ENCODE results near the gene LOXL3.
A peak's percentile ranks its signal among the peaks of the same experiment; 100 is the strongest.

Gene LOXL3

GRCh38 chr2:74503506-74504475 lies 50.0 kb downstream of the LOXL3 start:
- H3K9me3 ChIP-seq (ENCODE audit: control insufficient read depth, insufficient read depth, low read length) = no peaks in the 10 kb centered on the region
- H3F3A ChIP-seq (ENCODE audit: control insufficient read depth, insufficient read depth) = no peaks in the 10 kb centered on the region
- no peak overlapping the region for H3K27ac ChIP-seq (ENCODE audit: low read depth, low read length)
- peak overlapping the region; percentile 82 for H3K4me2 ChIP-seq (ENCODE audit: low read length)
- peaks cover 47% of the 10 kb centered on the region for H3K27me3 ChIP-seq (ENCODE audit: control insufficient read depth, low read length)
- H3K36me3 ChIP-seq (ENCODE audit: control insufficient read depth, low read length) = peaks cover 14% of the 10 kb centered on the region
- peaks cover 13% of the 10 kb centered on the region for H3K79me2 ChIP-seq (ENCODE audit: control insufficient read depth, low read length)
- no peaks in the 10 kb centered on the region for H3K9me2 ChIP-seq (replicated peaks; ENCODE audit: control insufficient read depth, low read length)
- H3K4me1 ChIP-seq (ENCODE audit: control insufficient read depth, low read length) = peaks cover 41% of the 10 kb centered on the region
- no peaks in the 10 kb centered on the region for H4K20me1 ChIP-seq (ENCODE audit: control insufficient read depth, insufficient read depth, low read depth, low read length)
- peak overlapping the region; percentile 68 for H3K4me3 ChIP-seq (ENCODE audit: low read length)
- no peak for TF ChIP-seq EZH2phosphoT487 (IDR thresholded peaks at IDR 0.05; ENCODE audit: borderline replicate concordance, low read length)
- TF ChIP-seq CTCF (IDR thresholded peaks at IDR 0.05; ENCODE audit: low read depth, low read length, poor library complexity, severe bottlenecking) = no peak

GRCh38 chr2:74502720-74503505 lies 50.8 kb downstream of the LOXL3 start:
- H3K27me3 ChIP-seq (ENCODE audit: control insufficient read depth, low read length) = peaks cover 56% of the 10 kb centered on the region
- no peaks in the 10 kb centered on the region for H3K9me3 ChIP-seq (ENCODE audit: control insufficient read depth, insufficient read depth, low read length)
- no peaks in the 10 kb centered on the region for H3F3A ChIP-seq (ENCODE audit: control insufficient read depth, insufficient read depth)
- H3K4me1 ChIP-seq (ENCODE audit: control insufficient read depth, low read length) = peaks cover 35% of the 10 kb centered on the region
- H3K4me2 ChIP-seq (ENCODE audit: low read length) = peak overlapping the region; percentile 82
- TF ChIP-seq EZH2phosphoT487 (IDR thresholded peaks at IDR 0.05; ENCODE audit: borderline replicate concordance, low read length) = no peak
- TF ChIP-seq CTCF (IDR thresholded peaks at IDR 0.05; ENCODE audit: low read depth, low read length, poor library complexity, severe bottlenecking) = peak; percentile 58
- H3K27ac ChIP-seq (ENCODE audit: low read depth, low read length) = no peak overlapping the region
- no peaks in the 10 kb centered on the region for H4K20me1 ChIP-seq (ENCODE audit: control insufficient read depth, insufficient read depth, low read depth, low read length)
- peak overlapping the region; percentile 68 for H3K4me3 ChIP-seq (ENCODE audit: low read length)
- H3K79me2 ChIP-seq (ENCODE audit: control insufficient read depth, low read length) = peaks cover 13% of the 10 kb centered on the region
- H3K9me2 ChIP-seq (replicated peaks; ENCODE audit: control insufficient read depth, low read length) = no peaks in the 10 kb centered on the region
- H3K36me3 ChIP-seq (ENCODE audit: control insufficient read depth, low read length) = peaks cover 14% of the 10 kb centered on the region

GRCh38 chr2:74502147-74502719 lies 51.5 kb downstream of the LOXL3 start:
- no peaks in the 10 kb centered on the region for H3F3A ChIP-seq (ENCODE audit: control insufficient read depth, insufficient read depth)
- peaks cover 13% of the 10 kb centered on the region for H3K79me2 ChIP-seq (ENCODE audit: control insufficient read depth, low read length)
- H3K4me1 ChIP-seq (ENCODE audit: control insufficient read depth, low read length) = peaks cover 35% of the 10 kb centered on the region
- H3K27ac ChIP-seq (ENCODE audit: low read depth, low read length) = no peak overlapping the region
- peaks cover 11% of the 10 kb centered on the region for H3K36me3 ChIP-seq (ENCODE audit: control insufficient read depth, low read length)
- peak overlapping the region; percentile 82 for H3K4me2 ChIP-seq (ENCODE audit: low read length)
- H3K9me2 ChIP-seq (replicated peaks; ENCODE audit: control insufficient read depth, low read length) = no peaks in the 10 kb centered on the region
- TF ChIP-seq CTCF (IDR thresholded peaks at IDR 0.05; ENCODE audit: low read depth, low read length, poor library complexity, severe bottlenecking) (no peak), EZH2phosphoT487 (IDR thresholded peaks at IDR 0.05; ENCODE audit: borderline replicate concordance, low read length) (0 out of 2 replicates have a peak, but pooled peaks have one; percentile 27)
- no peaks in the 10 kb centered on the region for H3K9me3 ChIP-seq (ENCODE audit: control insufficient read depth, insufficient read depth, low read length)
- peaks cover 61% of the 10 kb centered on the region for H3K27me3 ChIP-seq (ENCODE audit: control insufficient read depth, low read length)
- peak overlapping the region; percentile 68 for H3K4me3 ChIP-seq (ENCODE audit: low read length)
- no peaks in the 10 kb centered on the region for H4K20me1 ChIP-seq (ENCODE audit: control insufficient read depth, insufficient read depth, low read depth, low read length)

All from DOHH2 (cell line).